Loucy (cell line): ENCODE data around the gene TAX1BP1.
A peak's percentile ranks its signal among the peaks of the same experiment; 100 is the strongest.
"Not testable (repeated sequence)": the region's sequence is repeated elsewhere in the genome, so short reads cannot be mapped to it uniquely, and the experiment has no call there.

ENCODE experiments used
- H2AFZ ChIP-seq: fragments of 200-600 bp; sonication (generic); 2 replicates; pipeline ENCODE4 v1.6.0; 2016; ENCODE audit warnings: antibody characterized with exemption, mild to moderate bottlenecking, low read length, moderate library complexity
- H3F3A ChIP-seq: fragments of 200-600 bp; 2 replicates; pipeline ENCODE4 v1.6.0; 2016; ENCODE audit warnings: antibody characterized with exemption, low read depth, mild to moderate bottlenecking
- H3K27me3 ChIP-seq: fragments of 200-600 bp; sonication (generic); 2 replicates; pipeline ENCODE4 v1.6.1; 2014; ENCODE audit warnings: low read length, mild to moderate bottlenecking; ENCODE audit not compliant: insufficient read depth, poor library complexity, severe bottlenecking
- H3K36me3 ChIP-seq: fragments of 200-600 bp; sonication (generic); 2 replicates; pipeline ENCODE4 v1.6.1; 2016; ENCODE audit warnings: low read length; ENCODE audit not compliant: insufficient read depth
- H3K4me1 ChIP-seq: fragments of 200-600 bp; sonication (generic); 2 replicates; pipeline ENCODE4 v1.5.1; 2014; ENCODE audit warnings: low read length, mild to moderate bottlenecking; ENCODE audit not compliant: insufficient read depth, poor library complexity, severe bottlenecking
- H3K4me2 ChIP-seq: fragments of 200-600 bp; sonication (generic); 2 replicates; pipeline ENCODE4 v1.6.0; 2014; ENCODE audit warnings: antibody characterized with exemption, low read length, low read depth, mild to moderate bottlenecking; ENCODE audit not compliant: poor library complexity, severe bottlenecking
- H3K4me3 ChIP-seq: fragments of 200-600 bp; sonication (generic); 2 replicates; pipeline ENCODE4 v1.5.1; 2014; ENCODE audit warnings: low read length, mild to moderate bottlenecking, mixed read lengths; ENCODE audit not compliant: poor library complexity, severe bottlenecking
- H3K79me2 ChIP-seq: fragments of 200-600 bp; sonication (generic); 2 replicates; pipeline ENCODE4 v1.6.1; 2014; ENCODE audit warnings: low read length; ENCODE audit not compliant: insufficient read depth
- H3K9ac ChIP-seq: fragments of 200-600 bp; sonication (generic); 2 replicates; pipeline ENCODE4 v1.6.0; 2014; ENCODE audit warnings: mild to moderate bottlenecking, low read depth, low read length, moderate library complexity; ENCODE audit not compliant: poor library complexity, severe bottlenecking
- H3K9me2 ChIP-seq: fragments of 200-600 bp; sonication (generic); replicated peaks from 2 replicates; pipeline ENCODE4 v1.6.1; 2016; ENCODE audit warnings: low read depth, low read length, mixed read lengths
- H3K9me3 ChIP-seq: fragments of 200-600 bp; sonication (generic); 2 replicates; pipeline ENCODE4 v1.6.1; 2014; ENCODE audit warnings: mild to moderate bottlenecking, antibody characterized with exemption, low read length, low read depth; ENCODE audit not compliant: insufficient read depth
- H4K20me1 ChIP-seq: fragments of 200-600 bp; sonication (generic); 2 replicates; pipeline ENCODE4 v1.6.0; 2014; ENCODE audit warnings: antibody characterized with exemption, low read length, mild to moderate bottlenecking; ENCODE audit not compliant: insufficient read depth, poor library complexity, severe bottlenecking
- CTCF ChIP-seq: fragments of 200-600 bp; sonication (generic); conservative IDR thresholded peaks from 2 replicates; pipeline ENCODE4 v1.5.1; 2014; ENCODE audit warnings: mild to moderate bottlenecking, antibody characterized with exemption, low read length
- EZH2phosphoT487 ChIP-seq: fragments of 200-600 bp; IDR thresholded peaks from 2 replicates; pipeline ENCODE4 v1.6.1; 2018; ENCODE audit warnings: antibody characterized with exemption, mild to moderate bottlenecking, moderate library complexity, borderline replicate concordance

TAX1BP1 gene

GRCh38 chr7:27737616-27738015, 2.3 kb upstream of the TAX1BP1 start:
- Histone ChIP-seq H3K4me3 (no peak overlapping the region), H3K27me3 (peaks cover 4% of the 10 kb centered on the region), H3K4me2 (no peak overlapping the region), H3K9me3 (no peaks in the 10 kb centered on the region), H3K79me2 (peaks cover 24% of the 10 kb centered on the region), H3K36me3 (no peaks in the 10 kb centered on the region), H3K9me2 (no peaks in the 10 kb centered on the region), H4K20me1 (peaks cover 13% of the 10 kb centered on the region), H3K9ac (no peak overlapping the region), H3K4me1 (peaks cover 13% of the 10 kb centered on the region), H2AFZ (no peak overlapping the region), H3F3A (no peaks in the 10 kb centered on the region)
- TF ChIP-seq CTCF: no peak
- no peak for TF ChIP-seq EZH2phosphoT487

- Histone ChIP-seq H3K4me2 (peak overlapping the region; percentile 80), H3K79me2 (peaks cover 37% of the 10 kb centered on the region), H4K20me1 (peaks cover 20% of the 10 kb centered on the region), H3K27me3 (peaks cover 4% of the 10 kb centered on the region), H3F3A (0 out of 2 replicates have a peak, but pooled peaks cover 3% of the 10 kb centered on the region), H3K9me2 (no peaks in the 10 kb centered on the region), H2AFZ (peak overlapping the region; percentile 82), H3K4me1 (peaks cover 24% of the 10 kb centered on the region), H3K4me3 (peak overlapping the region; percentile 87), H3K36me3 (no peaks in the 10 kb centered on the region), H3K9ac (peak overlapping the region; percentile 94), H3K9me3 (no peaks in the 10 kb centered on the region)
- no peak for TF ChIP-seq CTCF
- no peak for TF ChIP-seq EZH2phosphoT487
These were observed 557 bp upstream of the TAX1BP1 start for GRCh38 chr7:27739301-27739908.

- H3K9ac ChIP-seq: peak overlapping the region; percentile 94
- 0 out of 2 replicates have a peak, but pooled peaks cover 3% of the 10 kb centered on the region for H3F3A ChIP-seq
- H3K4me1 ChIP-seq: peaks cover 30% of the 10 kb centered on the region
- peak overlapping the region; percentile 99 for H3K4me2 ChIP-seq
- H3K79me2 ChIP-seq: peaks cover 49% of the 10 kb centered on the region
- peak overlapping the region; percentile 76 for H2AFZ ChIP-seq
- peaks cover 4% of the 10 kb centered on the region for H3K27me3 ChIP-seq
- H3K4me3 ChIP-seq: peak overlapping the region; percentile 87
- H3K36me3 ChIP-seq: no peaks in the 10 kb centered on the region
- peaks cover 31% of the 10 kb centered on the region for H4K20me1 ChIP-seq
- H3K9me3 ChIP-seq: no peaks in the 10 kb centered on the region
- TF ChIP-seq CTCF: no peak
- no peak for TF ChIP-seq EZH2phosphoT487
- no peaks in the 10 kb centered on the region for H3K9me2 ChIP-seq
These were observed 606 bp downstream of the TAX1BP1 start for GRCh38 chr7:27740449-27741086.

GRCh38 chr7:27742091-27742710, 2.2 kb downstream of the TAX1BP1 start:
- not testable (repeated sequence) for H3K9me3 ChIP-seq, H3F3A ChIP-seq, H3K36me3 ChIP-seq, H2AFZ ChIP-seq, H3K9me2 ChIP-seq, H3K27me3 ChIP-seq
- peak overlapping the region; percentile 87 for H3K4me3 ChIP-seq
- peak overlapping the region; percentile 94 for H3K9ac ChIP-seq
- peak overlapping the region; percentile 71 for H3K4me2 ChIP-seq
- H3K4me1 ChIP-seq: peaks cover 46% of the 10 kb centered on the region
- H3K79me2 ChIP-seq: peaks cover 65% of the 10 kb centered on the region
- peaks cover 46% of the 10 kb centered on the region for H4K20me1 ChIP-seq
